BLaER1 treated with 17β-estradiol and CSF1 and Interleukin-3, amounts not matched to agents 10 nM and 100 nM (cell line): ENCODE results near the gene CA7.
A peak's percentile ranks its signal among the peaks of the same experiment; 100 is the strongest.
"Not testable (repeated sequence)": the region's sequence is repeated elsewhere in the genome, so short reads cannot be mapped to it uniquely, and the experiment has no call there.

ENCODE experiments used
- H3K27ac ChIP-seq, 11 experiments: shearing (Covaris generic); formaldehyde crosslinking; 2 replicates each; pipeline ENCODE4 v1.8.1; 2022
- H3K27me3 ChIP-seq, 11 experiments: shearing (Covaris generic); formaldehyde crosslinking; 2 replicates each; pipeline ENCODE4 v1.8.1; 2022
- H3K36me3 ChIP-seq, 11 experiments: shearing (Covaris generic); formaldehyde crosslinking; 2 replicates each; pipeline ENCODE4 v1.8.1; 2022
- H3K4me1 ChIP-seq, 10 experiments: shearing (Covaris generic); formaldehyde crosslinking; 2 replicates each; pipeline ENCODE4 v1.8.1; 2022
- H3K4me2 ChIP-seq, 11 experiments: shearing (Covaris generic); formaldehyde crosslinking; 2 replicates each; pipeline ENCODE4 v1.8.1; 2022
- H3K4me3 ChIP-seq, 10 experiments: shearing (Covaris generic); formaldehyde crosslinking; 2 replicates each; pipeline ENCODE4 v1.8.1; 2022
- H3K9ac ChIP-seq, 11 experiments: shearing (Covaris generic); formaldehyde crosslinking; 2 replicates each; pipeline ENCODE4 v1.8.1; 2022
- H3K9me3 ChIP-seq, 11 experiments: shearing (Covaris generic); formaldehyde crosslinking; replicated peaks in 1 of 11; 2 replicates each; pipeline ENCODE4 v1.8.1; 2022
- H4K20me1 ChIP-seq, 11 experiments: shearing (Covaris generic); formaldehyde crosslinking; 2 replicates each; pipeline ENCODE4 v1.8.1; 2022
- Cebpa-rat ChIP-seq, 11 experiments: shearing (Covaris generic); IDR thresholded peaks; 2 replicates each; pipeline ENCODE4 v1.8.1; 2022

Gene CA7

GRCh38 chr16:66891797-66892196, 47.6 kb downstream of the CA7 start:
- Histone ChIP-seq H3K9me3 (no peaks in the 10 kb centered on the region), H3K9ac (no peak overlapping the region), H3K36me3 (peaks cover 0 to 45% (median 17%) of the 10 kb centered on the region in 11 experiments; a peak in 15 of 22 replicates), H3K4me2 (no peak overlapping the region), H4K20me1 (peaks cover 0 to 74% (median 21%) of the 10 kb centered on the region in 11 experiments; a peak in 17 of 22 replicates), H3K27me3 (no peaks in the 10 kb centered on the region), H3K27ac (no peak overlapping the region), H3K4me1 (peaks cover 6 to 58% (median 43%) of the 10 kb centered on the region in 10 experiments), H3K4me3 (no peak overlapping the region)
- no peak for TF ChIP-seq Cebpa-rat (IDR thresholded peaks at IDR 0.05)

GRCh38 chr16:66894055-66894454, 49.8 kb downstream of the CA7 start:
- Histone ChIP-seq H3K4me2 (no peak overlapping the region), H3K27ac (no peak overlapping the region), H3K36me3 (peaks cover 0 to 25% (median 4%) of the 10 kb centered on the region in 11 experiments; a peak in 10 of 22 replicates), H3K4me3 (no peak overlapping the region), H4K20me1 (peaks cover 0 to 51% (median 15%) of the 10 kb centered on the region in 11 experiments; a peak in 13 of 22 replicates), H3K4me1 (peaks cover 6 to 35% (median 27%) of the 10 kb centered on the region in 10 experiments), H3K9me3 (no peaks in the 10 kb centered on the region), H3K9ac (no peak overlapping the region), H3K27me3 (no peaks in the 10 kb centered on the region)
- no peak for TF ChIP-seq Cebpa-rat (IDR thresholded peaks at IDR 0.05)

GRCh38 chr16:66894948-66895688, 50.9 kb downstream of the CA7 start:
- no peak overlapping the region for H3K4me3 ChIP-seq
- peak overlapping the region in 9 of 11 experiments; percentile 32 to 69 (median 56); a peak in 17 of 22 replicates for H3K4me2 ChIP-seq
- no peak for TF ChIP-seq Cebpa-rat (IDR thresholded peaks at IDR 0.05)
- no peaks in the 10 kb centered on the region for H3K27me3 ChIP-seq
- H3K9me3 ChIP-seq, result no peaks in the 10 kb centered on the region
- H4K20me1 ChIP-seq, result peaks cover 0 to 40% (median 15%) of the 10 kb centered on the region in 11 experiments; a peak in 13 of 22 replicates
- H3K36me3 ChIP-seq, result peaks cover 0 to 17% (median 4%) of the 10 kb centered on the region in 11 experiments; a peak in 7 of 22 replicates
- no peak overlapping the region for H3K27ac ChIP-seq
- peaks cover 16 to 40% (median 36%) of the 10 kb centered on the region in 10 experiments for H3K4me1 ChIP-seq
- peak overlapping the region in 5 of 11 experiments; percentile 23 to 47 (median 37); a peak in 7 of 22 replicates for H3K9ac ChIP-seq

GRCh38 chr16:66895689-66895979, 51.4 kb downstream of the CA7 start:
- Histone ChIP-seq H3K36me3 (peaks cover 0 to 15% (median 4%) of the 10 kb centered on the region in 11 experiments; a peak in 7 of 22 replicates), H3K9me3 (no peaks in the 10 kb centered on the region), H3K9ac (peak overlapping the region in 6 of 11 experiments; percentile 8 to 47 (median 30); a peak in 9 of 22 replicates), H3K4me1 (peaks cover 19 to 45% (median 41%) of the 10 kb centered on the region in 10 experiments), H3K4me3 (no peak overlapping the region), H3K4me2 (peak overlapping the region in 9 of 11 experiments; percentile 32 to 69 (median 56); a peak in 17 of 22 replicates), H3K27ac (no peak overlapping the region), H4K20me1 (peaks cover 0 to 36% (median 13%) of the 10 kb centered on the region in 11 experiments; a peak in 13 of 22 replicates), H3K27me3 (no peaks in the 10 kb centered on the region)
- TF ChIP-seq Cebpa-rat (IDR thresholded peaks at IDR 0.05), result no peak

GRCh38 chr16:66895999-66896398, 51.8 kb downstream of the CA7 start:
- H3K4me1 ChIP-seq, result peaks cover 19 to 48% (median 42%) of the 10 kb centered on the region in 10 experiments
- H3K27ac ChIP-seq, result no peak overlapping the region

GRCh38 chr16:66896682-66897081, 52.5 kb downstream of the CA7 start:
- not testable (repeated sequence) for H3K27ac ChIP-seq, H3K27me3 ChIP-seq
- peaks cover 19 to 51% (median 47%) of the 10 kb centered on the region in 10 experiments for H3K4me1 ChIP-seq

More at GRCh38 chr16:66895999-66896398, 51.8 kb downstream of the CA7 start:
- no peak for TF ChIP-seq Cebpa-rat (IDR thresholded peaks at IDR 0.05)
- Histone ChIP-seq H3K36me3 (peaks cover 0 to 11% (median 4%) of the 10 kb centered on the region in 11 experiments; a peak in 6 of 22 replicates), H3K4me2 (peak overlapping the region in 9 of 11 experiments; percentile 32 to 69 (median 56); a peak in 16 of 22 replicates), H3K27me3 (no peaks in the 10 kb centered on the region), H3K9me3 (no peaks in the 10 kb centered on the region), H3K4me3 (no peak overlapping the region), H4K20me1 (peaks cover 0 to 32% (median 11%) of the 10 kb centered on the region in 11 experiments; a peak in 10 of 22 replicates), H3K9ac (peak overlapping the region in 5 of 11 experiments; percentile 8 to 47 (median 24); a peak in 5 of 22 replicates)

GRCh38 chr16:66898207-66898606, 54.0 kb downstream of the CA7 start:
- Histone ChIP-seq H3K27me3 (no peaks in the 10 kb centered on the region), H3K4me3 (no peak overlapping the region), H3K9me3 (no peaks in the 10 kb centered on the region), H3K4me2 (no peak overlapping the region), H3K36me3 (no peaks in the 10 kb centered on the region), H3K9ac (no peak overlapping the region), H4K20me1 (peaks cover 0 to 21% (median 0%) of the 10 kb centered on the region in 11 experiments; a peak in 7 of 22 replicates), H3K27ac (no peak overlapping the region), H3K4me1 (peaks cover 18 to 59% (median 53%) of the 10 kb centered on the region in 10 experiments)
- TF ChIP-seq Cebpa-rat (IDR thresholded peaks at IDR 0.05), result no peak

More at GRCh38 chr16:66896682-66897081, 52.5 kb downstream of the CA7 start:
- peak overlapping the region in 2 of 11 experiments; percentile 52 to 56; a peak in 2 of 22 replicates for H3K4me2 ChIP-seq
- not testable (repeated sequence) for H3K36me3 ChIP-seq, H3K4me3 ChIP-seq, H3K9ac ChIP-seq, H3K9me3 ChIP-seq
- peaks cover 0 to 25% (median 6%) of the 10 kb centered on the region in 11 experiments; a peak in 8 of 22 replicates for H4K20me1 ChIP-seq

- Histone ChIP-seq H3K9ac (no peak overlapping the region), H3K4me2 (no peak overlapping the region), H4K20me1 (peaks cover 0 to 19% (median 0%) of the 10 kb centered on the region in 11 experiments; a peak in 7 of 22 replicates), H3K9me3 (no peaks in the 10 kb centered on the region), H3K4me1 (peaks cover 25 to 66% (median 59%) of the 10 kb centered on the region in 10 experiments), H3K4me3 (no peak overlapping the region), H3K27ac (no peak overlapping the region), H3K27me3 (no peaks in the 10 kb centered on the region), H3K36me3 (no peaks in the 10 kb centered on the region)
- TF ChIP-seq Cebpa-rat (IDR thresholded peaks at IDR 0.05), result no peak
Observed at GRCh38 chr16:66898933-66899309, 54.7 kb downstream of the CA7 start.

- Histone ChIP-seq H3K4me1 (peaks cover 30 to 71% (median 64%) of the 10 kb centered on the region in 10 experiments), H3K9ac (peak overlapping the region in 5 of 11 experiments; percentile 11 to 31 (median 27); a peak in 3 of 22 replicates), H3K4me2 (peak overlapping the region; percentile 24 to 90 (median 62); a peak in 21 of 22 replicates), H3K4me3 (no peak overlapping the region), H3K27me3 (no peaks in the 10 kb centered on the region), H3K9me3 (no peaks in the 10 kb centered on the region), H4K20me1 (peaks cover 0 to 14% (median 0%) of the 10 kb centered on the region in 11 experiments; a peak in 7 of 22 replicates), H3K36me3 (no peaks in the 10 kb centered on the region), H3K27ac (peak overlapping the region in 4 of 11 experiments; percentile 14 to 35 (median 18); a peak in 3 of 22 replicates)
- peak in 7 of 11 experiments; percentile 36 to 78 (median 61); a peak in 7 of 22 replicates for TF ChIP-seq Cebpa-rat (IDR thresholded peaks at IDR 0.05)
Observed at GRCh38 chr16:66899310-66899944, 55.2 kb downstream of the CA7 start.
